MCF 10A (cell line): ENCODE data around the gene PPP4R1. TPM values are rescaled to one million over a fixed set of nuclear protein-coding genes. Genes with fewer than 3 reads are reported as not detected.

Source experiments
- BruUV-seq: library from RNA; stranded (reverse); fragments of 400-500 nt; replicated peaks from 2 replicates; lab custom pipeline; 2021; lab: Mats Ljungman, UMichigan
- CTCF ChIA-PET: fragments of 300-600 bp; sonication (Branson Sonifier 250); formaldehyde crosslinking; extraction: SDS; loops from one replicate; lab custom pipeline; 2021; ENCODE audit warnings: antibody characterized with exemption, inconsistent platforms; lab: Yijun Ruan, JAX
- POLR2A ChIA-PET: fragments of 300-600, 350-650 bp; sonication (Branson Sonifier 250); formaldehyde crosslinking; extraction: SDS; loops from one replicate; lab custom pipeline; 2020; ENCODE audit warnings: antibody characterized with exemption, inconsistent platforms; lab: Yijun Ruan, JAX
- DNase-seq: peaks from one replicate; pipeline ENCODE4 v3.0.0-alpha.2; 2018; ENCODE audit not compliant: unreplicated experiment
- H3K27ac Mint-ChIP-seq: one replicate; pipeline ENCODE4 v1.8.0; 2022; ENCODE audit warnings: mild to moderate bottlenecking, low read depth, mixed read lengths; ENCODE audit not compliant: unreplicated experiment
- H3K27me3 Mint-ChIP-seq: one replicate; pipeline ENCODE4 v1.8.0; 2022; ENCODE audit warnings: mixed read lengths; ENCODE audit not compliant: insufficient read depth, unreplicated experiment
- H3K36me3 Mint-ChIP-seq: one replicate; pipeline ENCODE4 v1.8.0; 2022; ENCODE audit warnings: mild to moderate bottlenecking, moderate library complexity, mixed read lengths; ENCODE audit not compliant: insufficient read depth, unreplicated experiment
- H3K4me1 Mint-ChIP-seq: one replicate; pipeline ENCODE4 v1.8.0; 2022; ENCODE audit warnings: mixed read lengths; ENCODE audit not compliant: insufficient read depth, unreplicated experiment
- H3K4me3 Mint-ChIP-seq: one replicate; pipeline ENCODE4 v1.8.0; 2022; ENCODE audit warnings: mild to moderate bottlenecking, moderate library complexity, mixed read lengths; ENCODE audit not compliant: unreplicated experiment
- H3K9me3 Mint-ChIP-seq: one replicate; pipeline ENCODE4 v1.8.0; 2022; ENCODE audit warnings: mixed read lengths; ENCODE audit not compliant: unreplicated experiment
- CTCF ChIP-seq: fragments of 200-600 bp; IDR thresholded peaks from one replicate; pipeline ENCODE4 v1.8.0; 2022; ENCODE audit warnings: antibody characterized with exemption, mild to moderate bottlenecking; ENCODE audit not compliant: unreplicated experiment
- intact Hi-C: fragments of 100-400 bp; cut with micrococcal nuclease; formaldehyde crosslinking; loops from 2 replicates; pipeline ENCODE4 v1.14.1; 2022
- total RNA-seq: library from RNA; stranded (reverse); gene quantifications from 2 replicates; pipeline ENCODE4 v1.2.3, GENCODE V29; 2022

Gene PPP4R1
- total RNA-seq, 1 experiment from 2014 or later, result 109 TPM

GRCh38 chr18:9659499-9660375 lies 45.4 kb upstream of the PPP4R1 start:
- intact Hi-C loops, result no loop called here
- H3K9me3 Mint-ChIP-seq, result no peaks in the 10 kb centered on the region
- H3K4me3 Mint-ChIP-seq, result no peak overlapping the region
- CTCF ChIA-PET, result interaction anchor here (1.2 to 3.6 kb wide), 4 partner anchors 11 to 85 kb away, joined by 3 to 20 read pairs (median 4); no protein-coding TSS in a partner anchor
- no peak for TF ChIP-seq CTCF
- BruUV-seq, result no TSS peak
- peak overlapping the region; percentile 98 for H3K27ac Mint-ChIP-seq
- DNase-seq, result no peak
- peaks cover 16% of the 10 kb centered on the region for H3K4me1 Mint-ChIP-seq
- H3K36me3 Mint-ChIP-seq, result no peaks in the 10 kb centered on the region
- POLR2A ChIA-PET, result interaction anchor here (1.2 to 2.9 kb wide), 6 partner anchors 11 to 64 kb away, joined by 3 to 37 read pairs (median 7); no protein-coding TSS in a partner anchor
- no peaks in the 10 kb centered on the region for H3K27me3 Mint-ChIP-seq

- no peaks in the 10 kb centered on the region for H3K27me3 Mint-ChIP-seq
- intact Hi-C loops, result loop anchor here (1.0 kb wide), 1 partner anchor 46 kb away; no protein-coding TSS in a partner anchor
- TF ChIP-seq CTCF, result no peak
- peak overlapping the region; percentile 57 for H3K4me3 Mint-ChIP-seq
- BruUV-seq, result TSS peak; percentile 94
- POLR2A ChIA-PET, result interaction anchor here (1.0 to 2.9 kb wide), 9 partner anchors 9 to 53 kb away, joined by 3 to 37 read pairs (median 10); no protein-coding TSS in a partner anchor
- peaks cover 21% of the 10 kb centered on the region for H3K4me1 Mint-ChIP-seq
- peak; percentile 78 for DNase-seq
- peak overlapping the region; percentile 98 for H3K27ac Mint-ChIP-seq
- no peaks in the 10 kb centered on the region for H3K9me3 Mint-ChIP-seq
- CTCF ChIA-PET, result interaction anchor here (0.6 to 1.8 kb wide), 6 partner anchors 11 to 81 kb away, joined by 3 to 5 read pairs (median 4); no protein-coding TSS in a partner anchor
- H3K36me3 Mint-ChIP-seq, result no peaks in the 10 kb centered on the region
Measured at GRCh38 chr18:9658087-9658641, 43.8 kb upstream of the PPP4R1 start.

GRCh38 chr18:9655232-9655767 lies 40.9 kb upstream of the PPP4R1 start:
- Mint-ChIP-seq H3K27me3 (no peaks in the 10 kb centered on the region), H3K4me1 (peaks cover 26% of the 10 kb centered on the region), H3K27ac (no peak overlapping the region), H3K4me3 (no peak overlapping the region), H3K9me3 (no peaks in the 10 kb centered on the region), H3K36me3 (peaks cover 5% of the 10 kb centered on the region)
- CTCF ChIA-PET, result no interaction called here
- no TSS peak for BruUV-seq
- DNase-seq, result no peak
- intact Hi-C loops, result no loop called here
- no peak for TF ChIP-seq CTCF
- POLR2A ChIA-PET, result interaction anchor here (0.6 to 1.3 kb wide), 4 partner anchors 18 to 260 kb away, joined by 3 to 4 read pairs (median 3); no protein-coding TSS in a partner anchor
